SU-DHL-6 (cell line): ENCODE data around the gene PRKCA.

Source experiments
- H2AFZ ChIP-seq: fragments of 200-600 bp; sonication (generic); 2 replicates; pipeline ENCODE4 v1.6.1; 2014; ENCODE audit warnings: low read depth, mild to moderate bottlenecking, moderate library complexity, mixed read lengths, antibody characterized with exemption, low read length; ENCODE audit not compliant: severe bottlenecking
- H3F3A ChIP-seq: fragments of 200-600 bp; shearing (Covaris generic); 2 replicates; pipeline ENCODE4 v1.6.0; 2016; ENCODE audit warnings: antibody characterized with exemption, mild to moderate bottlenecking; ENCODE audit not compliant: insufficient read depth
- H3K27ac ChIP-seq: fragments of 200-600 bp; sonication (generic); 2 replicates; pipeline ENCODE4 v1.5.1; 2016; ENCODE audit warnings: low read depth, mild to moderate bottlenecking, low read length, moderate library complexity, mixed read lengths
- H3K27me3 ChIP-seq: fragments of 200-600 bp; sonication (generic), shearing (Covaris generic); 2 replicates; pipeline ENCODE4 v1.6.0; 2014; ENCODE audit warnings: mild to moderate bottlenecking, low read length
- H3K36me3 ChIP-seq: fragments of 200-600 bp; sonication (generic); 2 replicates; pipeline ENCODE4 v1.6.1; 2014; ENCODE audit warnings: mild to moderate bottlenecking, low read length, mixed read lengths
- H3K4me2 ChIP-seq: fragments of 300-600, 200-600 bp; shearing (Covaris generic), sonication (generic); 2 replicates; pipeline ENCODE4 v1.6.0; 2014; ENCODE audit warnings: low read length, low read depth, mild to moderate bottlenecking; ENCODE audit not compliant: poor library complexity, severe bottlenecking
- H3K4me3 ChIP-seq: fragments of 200-600 bp; sonication (generic); 2 replicates; pipeline ENCODE4 v1.5.1; 2014; ENCODE audit warnings: antibody characterized with exemption, low read length, mild to moderate bottlenecking, mixed read lengths; ENCODE audit not compliant: insufficient read depth, poor library complexity, severe bottlenecking
- H3K79me2 ChIP-seq: fragments of 200-600 bp; sonication (generic); 2 replicates; pipeline ENCODE4 v1.6.1; 2014; ENCODE audit warnings: mild to moderate bottlenecking, low read length, moderate library complexity; ENCODE audit not compliant: insufficient read depth
- H3K9ac ChIP-seq: fragments of 200-600 bp; sonication (generic); 2 replicates; pipeline ENCODE4 v1.7.0; 2014; ENCODE audit warnings: mild to moderate bottlenecking, low read length
- H3K9me2 ChIP-seq: fragments of 200-600 bp; sonication (generic); replicated peaks from 2 replicates; pipeline ENCODE4 v1.6.1; 2014; ENCODE audit warnings: low read length; ENCODE audit not compliant: insufficient read depth
- H3K9me3 ChIP-seq: fragments of 200-600 bp; sonication (generic); 2 replicates; pipeline ENCODE4 v1.6.1; 2014; ENCODE audit warnings: low read length, mixed read lengths; ENCODE audit not compliant: insufficient read depth
- H4K20me1 ChIP-seq: fragments of 200-600 bp; sonication (generic); 2 replicates; pipeline ENCODE4 v1.6.1; 2014; ENCODE audit warnings: low read depth, mild to moderate bottlenecking, antibody characterized with exemption, low read length, moderate library complexity, mixed read lengths
- EZH2phosphoT487 ChIP-seq: fragments of 200-600 bp; sonication (generic), shearing (Covaris generic); conservative IDR thresholded peaks from 2 replicates; pipeline ENCODE4 v1.6.1; 2018; ENCODE audit warnings: mild to moderate bottlenecking, antibody characterized with exemption, low read length, moderate library complexity, mixed read lengths
- TF ChIP-seq, protein P1 (sequence below): fragments of 200-600 bp; sonication (generic); IDR thresholded peaks from one replicate; pipeline ENCODE4 v1.5.1; 2017; ENCODE audit warnings: antibody characterized with exemption, mild to moderate bottlenecking, low read length, moderate library complexity; ENCODE audit not compliant: insufficient read depth, poor library complexity, severe bottlenecking

The PRKCA gene

DNA sequence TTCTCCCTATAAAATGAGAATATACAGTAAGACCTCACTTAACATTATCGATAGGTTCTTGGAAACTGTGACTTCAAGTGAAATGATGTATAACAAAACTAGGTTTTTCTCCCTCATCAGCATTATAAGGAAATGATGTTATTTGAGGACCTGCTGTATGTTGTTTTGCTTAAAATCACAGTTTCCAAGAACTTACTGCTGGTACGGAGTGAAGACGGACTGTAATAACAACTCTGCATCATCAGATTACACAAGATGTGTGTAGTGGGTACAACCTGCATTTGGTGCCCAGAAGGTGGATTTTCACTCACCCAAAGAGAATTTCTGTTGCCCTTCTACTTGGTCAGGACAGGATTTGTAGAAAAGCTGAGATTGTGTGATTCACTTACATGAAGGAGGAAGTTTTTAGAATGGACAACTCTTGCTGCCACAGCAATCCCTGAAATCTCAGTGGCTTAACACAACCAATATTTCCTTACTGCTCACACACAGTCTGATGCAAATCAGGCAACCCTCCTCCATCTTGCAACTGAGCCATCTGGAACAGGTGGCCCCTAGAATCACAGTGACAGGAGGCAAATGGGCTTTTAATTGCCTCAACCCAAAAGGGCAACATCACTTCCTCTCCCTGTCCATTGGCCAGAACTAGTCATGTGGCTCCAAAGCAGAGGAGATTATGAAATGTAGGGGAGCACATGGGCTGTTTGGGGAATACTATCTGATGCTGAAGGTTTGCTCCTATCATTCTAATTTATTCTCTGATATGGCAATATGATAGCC lies 464.9 kb downstream of the PRKCA start:
- peak overlapping the region; percentile 38 for H3K27ac ChIP-seq
- no peak overlapping the region for H3K4me3 ChIP-seq
- no peaks in the 10 kb centered on the region for H4K20me1 ChIP-seq
- no peak overlapping the region for H3K4me2 ChIP-seq
- H2AFZ ChIP-seq = no peak overlapping the region
- peaks cover 15% of the 10 kb centered on the region for H3F3A ChIP-seq
- H3K27me3 ChIP-seq = no peaks in the 10 kb centered on the region
- H3K79me2 ChIP-seq = no peaks in the 10 kb centered on the region
- TF ChIP-seq, protein P1, sequence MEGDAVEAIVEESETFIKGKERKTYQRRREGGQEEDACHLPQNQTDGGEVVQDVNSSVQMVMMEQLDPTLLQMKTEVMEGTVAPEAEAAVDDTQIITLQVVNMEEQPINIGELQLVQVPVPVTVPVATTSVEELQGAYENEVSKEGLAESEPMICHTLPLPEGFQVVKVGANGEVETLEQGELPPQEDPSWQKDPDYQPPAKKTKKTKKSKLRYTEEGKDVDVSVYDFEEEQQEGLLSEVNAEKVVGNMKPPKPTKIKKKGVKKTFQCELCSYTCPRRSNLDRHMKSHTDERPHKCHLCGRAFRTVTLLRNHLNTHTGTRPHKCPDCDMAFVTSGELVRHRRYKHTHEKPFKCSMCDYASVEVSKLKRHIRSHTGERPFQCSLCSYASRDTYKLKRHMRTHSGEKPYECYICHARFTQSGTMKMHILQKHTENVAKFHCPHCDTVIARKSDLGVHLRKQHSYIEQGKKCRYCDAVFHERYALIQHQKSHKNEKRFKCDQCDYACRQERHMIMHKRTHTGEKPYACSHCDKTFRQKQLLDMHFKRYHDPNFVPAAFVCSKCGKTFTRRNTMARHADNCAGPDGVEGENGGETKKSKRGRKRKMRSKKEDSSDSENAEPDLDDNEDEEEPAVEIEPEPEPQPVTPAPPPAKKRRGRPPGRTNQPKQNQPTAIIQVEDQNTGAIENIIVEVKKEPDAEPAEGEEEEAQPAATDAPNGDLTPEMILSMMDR = no peak
- TF ChIP-seq EZH2phosphoT487 = no peak
- peaks cover 16% of the 10 kb centered on the region; the same call in 1 of the 2 replicates for H3K36me3 ChIP-seq
- no peak overlapping the region for H3K9ac ChIP-seq
- H3K9me3 ChIP-seq = no peaks in the 10 kb centered on the region
- H3K9me2 ChIP-seq = no peaks in the 10 kb centered on the region

DNA sequence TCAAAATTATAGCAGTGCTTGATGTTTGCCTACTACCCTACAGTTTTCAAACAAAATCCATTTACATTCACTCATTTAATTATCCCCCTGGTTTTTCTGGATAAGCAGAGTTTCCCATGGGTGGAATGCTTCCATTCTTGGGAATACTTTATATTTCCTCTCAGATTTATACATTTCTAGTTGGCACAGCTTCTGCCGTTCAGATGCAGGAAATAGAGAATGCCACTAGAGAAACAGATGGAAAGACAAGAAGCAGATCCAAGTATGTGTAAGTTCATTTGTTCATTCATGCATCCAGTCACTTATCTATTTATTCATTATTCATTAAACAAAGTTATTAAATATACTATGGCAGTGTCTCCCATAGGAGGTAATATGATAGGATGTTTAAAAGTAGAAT lies 467.5 kb downstream of the PRKCA start:
- H3K27me3 ChIP-seq = no peaks in the 10 kb centered on the region
- H3K36me3 ChIP-seq = peaks cover 16% of the 10 kb centered on the region; the same call in 1 of the 2 replicates
- no peak overlapping the region for H2AFZ ChIP-seq
- TF ChIP-seq EZH2phosphoT487 = no peak
- TF ChIP-seq, protein P1 = no peak
- H3K79me2 ChIP-seq = no peaks in the 10 kb centered on the region
- peak overlapping the region; percentile 49; the same call in 1 of the 2 replicates for H3K27ac ChIP-seq
- no peaks in the 10 kb centered on the region for H3K9me3 ChIP-seq
- H3K4me2 ChIP-seq = no peak overlapping the region
- H3K9ac ChIP-seq = no peak overlapping the region
- no peaks in the 10 kb centered on the region for H3K9me2 ChIP-seq
- H3F3A ChIP-seq = peaks cover 38% of the 10 kb centered on the region
- H4K20me1 ChIP-seq = no peaks in the 10 kb centered on the region
- no peak overlapping the region for H3K4me3 ChIP-seq

DNA sequence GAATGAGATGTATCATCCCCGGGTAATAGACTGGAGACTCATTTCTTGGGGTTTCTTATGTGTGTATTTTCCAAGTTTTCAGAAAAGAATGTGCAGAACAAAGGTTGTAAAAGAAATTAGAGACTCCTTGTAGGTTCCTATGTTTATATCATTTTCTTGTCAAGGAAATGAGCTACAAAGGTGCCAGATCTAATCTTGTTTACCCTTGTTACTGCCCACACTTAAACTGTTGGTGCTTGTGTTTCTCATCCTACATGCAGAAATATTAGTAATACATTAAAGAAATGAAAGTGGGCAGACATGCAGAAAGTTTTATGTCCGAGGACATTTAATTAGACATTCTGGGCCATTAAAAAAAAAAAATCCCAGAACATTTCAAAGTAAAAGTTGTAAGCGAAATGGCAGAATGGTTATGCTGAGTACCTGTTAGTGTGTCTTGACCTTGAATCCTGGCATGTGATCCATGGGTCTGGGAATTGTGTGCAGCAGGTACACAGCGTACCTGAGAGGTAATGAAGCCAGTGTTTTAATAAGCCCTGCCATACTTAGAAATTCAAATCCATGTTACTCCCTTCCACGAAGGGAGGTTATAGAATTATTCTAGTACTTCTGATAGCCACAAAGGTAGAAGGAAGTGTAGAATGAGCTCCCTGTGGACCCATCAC lies 469.9 kb downstream of the PRKCA start:
- Histone ChIP-seq H3K9ac (peak overlapping the region; percentile 1; the same call in 1 of the 2 replicates), H3K9me2 (no peaks in the 10 kb centered on the region), H3K36me3 (peaks cover 16% of the 10 kb centered on the region; the same call in 1 of the 2 replicates), H4K20me1 (no peaks in the 10 kb centered on the region), H3K4me2 (peak overlapping the region; percentile 33), H3K27ac (peak overlapping the region; percentile 99), H3K9me3 (no peaks in the 10 kb centered on the region), H3K79me2 (no peaks in the 10 kb centered on the region), H3K4me3 (no peak overlapping the region), H2AFZ (no peak overlapping the region), H3F3A (peaks cover 56% of the 10 kb centered on the region), H3K27me3 (no peaks in the 10 kb centered on the region)
- TF ChIP-seq, protein P1 = no peak
- TF ChIP-seq EZH2phosphoT487 = no peak
